ENCODE data around the gene TAS2R13.

DNA sequence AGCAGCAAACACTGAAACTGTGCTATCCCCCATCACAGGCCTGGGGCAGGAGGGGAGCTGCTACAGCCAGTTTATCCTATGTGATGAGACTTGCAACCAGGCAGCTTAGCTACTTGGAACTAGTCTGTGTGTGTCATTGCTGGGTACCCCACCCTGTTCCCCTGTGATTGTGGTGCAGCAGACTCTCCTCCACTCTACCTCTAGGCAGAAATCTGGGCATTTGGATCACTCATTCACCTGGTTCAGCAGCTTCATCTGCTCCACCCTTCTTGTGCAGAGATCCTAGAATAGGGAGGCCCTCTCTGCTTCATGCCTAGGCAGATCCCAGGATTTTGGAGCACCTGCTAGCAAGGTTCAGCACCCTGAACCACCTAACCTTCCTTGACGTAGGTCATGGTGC is 8.8 kb downstream of the TAS2R13 start:
- TF ChIP-seq GATA2 (IDR thresholded peaks at IDR 0.05; ENCODE audit: low read depth, low read length) (no peak), GATA3 (IDR thresholded peaks at IDR 0.05; ENCODE audit: low read depth, low read length) (no peak)
